HUES6 (cell line): ENCODE data around the gene SHANK2.

Experiments
- H3K27ac ChIP-seq: 2 replicates; pipeline ENCODE4 v1.7.0; 2013; ENCODE audit warnings: low read depth, mild to moderate bottlenecking, low read length, inconsistent platforms
- H3K27me3 ChIP-seq: 2 replicates; pipeline ENCODE4 v1.6.1; 2013; ENCODE audit warnings: low read length; ENCODE audit not compliant: control insufficient read depth, insufficient read depth
- H3K36me3 ChIP-seq: 2 replicates; pipeline ENCODE4 v1.6.1; 2013; ENCODE audit warnings: low read length; ENCODE audit not compliant: control insufficient read depth, insufficient read depth
- H3K4me1 ChIP-seq: 2 replicates; pipeline ENCODE4 v1.6.1; 2013; ENCODE audit warnings: low read length; ENCODE audit not compliant: control insufficient read depth, insufficient read depth
- H3K4me3 ChIP-seq: 2 replicates; pipeline ENCODE4 v1.5.1; 2013; ENCODE audit warnings: low read depth, low read length
- H3K9ac ChIP-seq: one replicate; pipeline ENCODE4 v1.6.1; 2013; ENCODE audit warnings: mild to moderate bottlenecking, low read length
- H3K9me3 ChIP-seq: 2 replicates; pipeline ENCODE4 v1.6.1; 2013; ENCODE audit warnings: low read depth, low read length; ENCODE audit not compliant: control insufficient read depth, insufficient read depth

The SHANK2 gene

GRCh38 chr11:71204748-71205664 lies 47.4 kb downstream of the SHANK2 start:
- Histone ChIP-seq H3K27me3 (no peaks in the 10 kb centered on the region), H3K4me1 (peaks cover 9% of the 10 kb centered on the region), H3K9ac (no peak overlapping the region), H3K4me3 (no peak overlapping the region), H3K27ac (no peak overlapping the region), H3K9me3 (peaks cover 8% of the 10 kb centered on the region; the same call in 1 of the 2 replicates), H3K36me3 (no peaks in the 10 kb centered on the region; the same call in 1 of the 2 replicates)

GRCh38 chr11:71204294-71204693 lies 48.1 kb downstream of the SHANK2 start:
- no peaks in the 10 kb centered on the region for H3K27me3 ChIP-seq

GRCh38 chr11:71203681-71204080 lies 48.7 kb downstream of the SHANK2 start:
- no peak overlapping the region for H3K9ac ChIP-seq
- no peak overlapping the region for H3K27ac ChIP-seq
- H3K36me3 ChIP-seq = no peaks in the 10 kb centered on the region; the same call in 1 of the 2 replicates
- peaks cover 4% of the 10 kb centered on the region; the same call in 1 of the 2 replicates for H3K9me3 ChIP-seq
- no peak overlapping the region for H3K4me3 ChIP-seq
- H3K27me3 ChIP-seq = no peaks in the 10 kb centered on the region
- peaks cover 9% of the 10 kb centered on the region for H3K4me1 ChIP-seq

More at GRCh38 chr11:71204294-71204693, 48.1 kb downstream of the SHANK2 start:
- Histone ChIP-seq H3K27ac (no peak overlapping the region), H3K36me3 (no peaks in the 10 kb centered on the region; the same call in 1 of the 2 replicates), H3K9ac (no peak overlapping the region), H3K4me1 (peaks cover 9% of the 10 kb centered on the region), H3K9me3 (peaks cover 8% of the 10 kb centered on the region; the same call in 1 of the 2 replicates), H3K4me3 (no peak overlapping the region)

GRCh38 chr11:71202966-71203365 lies 49.4 kb downstream of the SHANK2 start:
- H3K4me1 ChIP-seq = peaks cover 9% of the 10 kb centered on the region
- no peaks in the 10 kb centered on the region; the same call in 1 of the 2 replicates for H3K36me3 ChIP-seq
- H3K27ac ChIP-seq = no peak overlapping the region
- no peaks in the 10 kb centered on the region for H3K27me3 ChIP-seq
- no peak overlapping the region for H3K4me3 ChIP-seq
- H3K9me3 ChIP-seq = no peaks in the 10 kb centered on the region
- no peak overlapping the region for H3K9ac ChIP-seq

- Histone ChIP-seq H3K27me3 (no peaks in the 10 kb centered on the region), H3K36me3 (no peaks in the 10 kb centered on the region; the same call in 1 of the 2 replicates), H3K4me3 (no peak overlapping the region), H3K4me1 (peaks cover 9% of the 10 kb centered on the region), H3K9me3 (no peaks in the 10 kb centered on the region), H3K9ac (no peak overlapping the region), H3K27ac (no peak overlapping the region)
These were observed 49.8 kb downstream of the SHANK2 start for GRCh38 chr11:71202598-71202944.
